Liver (tissue), 3 donors: ENCODE measurements around the gene ARHGEF28.

ENCODE experiments used
- CTCF ChIP-seq: fragments of 150-350 bp; IDR thresholded peaks from 2 replicates; pipeline ENCODE4 v1.5.1; 2017; ENCODE audit warnings: improper control_type of control experiment, low read depth, low read length; ENCODE audit not compliant: missing input control
- TAF1 ChIP-seq: conservative IDR thresholded peaks from 2 replicates; pipeline ENCODE4 v1.6.1; 2016; ENCODE audit warnings: antibody characterized with exemption, mild to moderate bottlenecking
- donor health status: healthy.
- donor health status: healthy.

GRCh38 chr5:73596705-73597328 is 29.2 kb upstream of the ARHGEF28 start:
- TF ChIP-seq TAF1 (no peak), CTCF (peak; percentile 52)
